Loucy (cell line): ENCODE measurements around the gene CENPF.

Experiments
- EZH2phosphoT487 ChIP-seq: fragments of 200-600 bp; IDR thresholded peaks from 2 replicates; pipeline ENCODE4 v1.6.1; 2018; ENCODE audit warnings: antibody characterized with exemption, mild to moderate bottlenecking, moderate library complexity, borderline replicate concordance
- TF ChIP-seq, protein P1 (sequence below): fragments of 200-600 bp; sonication (generic); conservative IDR thresholded peaks from 2 replicates; pipeline ENCODE4 v1.5.1; 2014; ENCODE audit warnings: mild to moderate bottlenecking, antibody characterized with exemption, low read length

DNA sequence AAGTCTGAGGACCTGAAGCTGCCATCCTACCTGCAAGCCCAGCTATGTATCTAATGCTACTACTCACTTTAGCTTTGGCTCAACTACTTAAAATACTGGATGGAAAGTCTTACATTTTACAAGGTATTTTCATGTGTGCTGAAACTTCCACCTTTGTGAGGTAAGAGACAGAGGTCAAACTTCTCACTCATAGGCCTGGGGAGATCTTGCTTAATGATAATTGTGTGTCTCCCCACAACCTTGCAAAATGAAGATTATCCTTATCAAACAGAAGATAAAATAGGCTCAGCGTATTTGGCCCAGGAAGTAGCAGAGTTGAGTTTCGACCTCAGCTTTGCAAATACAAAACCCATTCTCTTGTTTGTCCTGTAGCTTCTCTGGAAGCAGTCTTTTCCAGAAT, 63.7 kb downstream of the CENPF start:
- TF ChIP-seq, protein P1, sequence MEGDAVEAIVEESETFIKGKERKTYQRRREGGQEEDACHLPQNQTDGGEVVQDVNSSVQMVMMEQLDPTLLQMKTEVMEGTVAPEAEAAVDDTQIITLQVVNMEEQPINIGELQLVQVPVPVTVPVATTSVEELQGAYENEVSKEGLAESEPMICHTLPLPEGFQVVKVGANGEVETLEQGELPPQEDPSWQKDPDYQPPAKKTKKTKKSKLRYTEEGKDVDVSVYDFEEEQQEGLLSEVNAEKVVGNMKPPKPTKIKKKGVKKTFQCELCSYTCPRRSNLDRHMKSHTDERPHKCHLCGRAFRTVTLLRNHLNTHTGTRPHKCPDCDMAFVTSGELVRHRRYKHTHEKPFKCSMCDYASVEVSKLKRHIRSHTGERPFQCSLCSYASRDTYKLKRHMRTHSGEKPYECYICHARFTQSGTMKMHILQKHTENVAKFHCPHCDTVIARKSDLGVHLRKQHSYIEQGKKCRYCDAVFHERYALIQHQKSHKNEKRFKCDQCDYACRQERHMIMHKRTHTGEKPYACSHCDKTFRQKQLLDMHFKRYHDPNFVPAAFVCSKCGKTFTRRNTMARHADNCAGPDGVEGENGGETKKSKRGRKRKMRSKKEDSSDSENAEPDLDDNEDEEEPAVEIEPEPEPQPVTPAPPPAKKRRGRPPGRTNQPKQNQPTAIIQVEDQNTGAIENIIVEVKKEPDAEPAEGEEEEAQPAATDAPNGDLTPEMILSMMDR: no peak
- TF ChIP-seq EZH2phosphoT487: no peak
